Fibroblast of skin of left biceps (primary cell): Measurements from ENCODE around the gene USH1G.
"Not testable (repeated sequence)": the region's sequence is repeated elsewhere in the genome, so short reads cannot be mapped to it uniquely, and the experiment has no call there.

Source experiments
- DNase-seq, 2 experiments: peaks; one replicate each; pipeline ENCODE4 v3.0.0-alpha.2; 2013; ENCODE audit warnings: low read depth in 2 of 2

USH1G gene

GRCh38 chr17:74930535-74931036, 7.5 kb upstream of the USH1G start:
- DNase-seq = no peak

- no peak for DNase-seq
These were observed 5.7 kb upstream of the USH1G start for GRCh38 chr17:74928786-74929185.

GRCh38 chr17:74925242-74925641, 2.2 kb upstream of the USH1G start:
- DNase-seq = no peak

- no peak for DNase-seq
These were observed 1.3 kb upstream of the USH1G start, which contains the start of gene OTOP2 for GRCh38 chr17:74924250-74924948. OTOP2 (plus strand) TSS chr17:74924273; CDS start chr17:74924633, 360 bp downstream.

- DNase-seq = no peak
These were observed 639 bp upstream of the USH1G start for GRCh38 chr17:74923538-74924249.

GRCh38 chr17:74922172-74922571, 883 bp downstream of the USH1G start:
- no peak for DNase-seq

- DNase-seq = no peak
These were observed 1.3 kb downstream of the USH1G start for GRCh38 chr17:74921769-74922168.

GRCh38 chr17:74921026-74921681, 1.9 kb downstream of the USH1G start:
- DNase-seq = no peak

GRCh38 chr17:74920642-74921025, 2.4 kb downstream of the USH1G start:
- DNase-seq = no peak

- DNase-seq = no peak
These were observed 2.8 kb downstream of the USH1G start for GRCh38 chr17:74920306-74920620.

GRCh38 chr17:74919440-74920305, 3.4 kb downstream of the USH1G start:
- no peak for DNase-seq

- DNase-seq = no peak
These were observed 4.1 kb downstream of the USH1G start for GRCh38 chr17:74918906-74919305.

GRCh38 chr17:74917430-74917829, 5.6 kb downstream of the USH1G start:
- no peak for DNase-seq

GRCh38 chr17:74916851-74917199, 6.2 kb downstream of the USH1G start:
- DNase-seq = no peak

- DNase-seq = no peak
These were observed 6.8 kb downstream of the USH1G start for GRCh38 chr17:74916136-74916850.

GRCh38 chr17:74911423-74911822, 11.6 kb downstream of the USH1G start:
- not testable (repeated sequence) for DNase-seq

- DNase-seq = not testable (repeated sequence)
These were observed 14.0 kb downstream of the USH1G start for GRCh38 chr17:74909097-74909496.

GRCh38 chr17:74907012-74907411, 16.0 kb downstream of the USH1G start:
- no peak for DNase-seq

GRCh38 chr17:74906214-74906793, 16.8 kb downstream of the USH1G start:
- DNase-seq = not testable (repeated sequence)

GRCh38 chr17:74904687-74905409, 18.2 kb downstream of the USH1G start:
- no peak for DNase-seq
